GM12872 (cell line): Measurements from ENCODE around the gene AFDN.

Source experiments
- CTCF ChIP-seq: IDR thresholded peaks from 3 replicates; pipeline ENCODE4 v1.5.1; 2011; ENCODE audit warnings: low read depth, mild to moderate bottlenecking, low read length, moderate library complexity; ENCODE audit not compliant: insufficient read depth

Gene AFDN

GRCh38 chr6:167791780-167792478 is 34.8 kb upstream of the AFDN start:
- TF ChIP-seq CTCF: no peak

- TF ChIP-seq CTCF: no peak
Observed at GRCh38 chr6:167793421-167793820, 33.3 kb upstream of the AFDN start.

DNA sequence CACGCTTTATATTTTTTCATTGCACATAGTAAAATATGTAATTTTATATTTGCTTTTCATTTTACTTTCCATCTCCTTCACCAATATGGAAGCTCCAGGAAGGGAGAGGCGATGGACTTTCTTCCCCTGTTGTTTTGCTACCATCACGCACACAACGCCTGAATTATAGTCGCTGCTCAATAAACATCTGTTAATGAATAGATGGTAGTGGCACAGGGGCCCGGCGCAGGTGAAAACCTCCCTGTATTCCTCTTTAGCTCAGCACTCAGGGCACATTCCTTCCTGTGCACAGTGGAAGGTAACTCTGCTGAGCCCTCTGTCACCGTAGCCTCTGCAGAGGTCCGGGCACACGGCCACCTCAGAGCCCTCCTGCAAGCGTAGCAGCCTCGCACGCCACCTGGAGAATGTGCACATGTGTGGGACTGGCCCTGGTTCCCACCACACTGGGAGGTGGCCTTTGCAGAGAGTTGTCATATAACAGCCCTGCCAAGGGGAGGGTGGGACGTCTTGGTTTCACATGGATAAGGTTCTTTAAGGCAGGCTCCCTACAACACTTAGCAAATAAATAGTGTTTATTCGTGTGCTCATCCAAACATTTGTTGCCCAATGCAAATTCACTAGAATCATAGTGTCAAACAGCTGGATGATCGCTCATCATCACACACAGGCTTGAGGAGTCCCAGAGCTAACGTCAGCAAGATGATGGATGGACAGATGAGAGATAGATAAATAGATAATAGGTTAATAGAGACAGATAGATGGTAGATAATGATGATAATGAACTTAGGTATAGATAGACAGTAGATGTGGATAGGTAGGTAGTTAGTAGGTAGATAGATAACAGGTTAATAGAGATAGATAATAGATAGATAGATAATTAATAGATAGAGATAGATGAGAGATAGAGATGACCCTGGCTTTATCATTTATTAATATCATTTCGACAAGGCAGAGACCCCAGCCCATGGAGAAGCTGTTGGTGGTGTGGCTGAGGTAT is 32.3 kb upstream of the AFDN start:
- no peak for TF ChIP-seq CTCF

DNA sequence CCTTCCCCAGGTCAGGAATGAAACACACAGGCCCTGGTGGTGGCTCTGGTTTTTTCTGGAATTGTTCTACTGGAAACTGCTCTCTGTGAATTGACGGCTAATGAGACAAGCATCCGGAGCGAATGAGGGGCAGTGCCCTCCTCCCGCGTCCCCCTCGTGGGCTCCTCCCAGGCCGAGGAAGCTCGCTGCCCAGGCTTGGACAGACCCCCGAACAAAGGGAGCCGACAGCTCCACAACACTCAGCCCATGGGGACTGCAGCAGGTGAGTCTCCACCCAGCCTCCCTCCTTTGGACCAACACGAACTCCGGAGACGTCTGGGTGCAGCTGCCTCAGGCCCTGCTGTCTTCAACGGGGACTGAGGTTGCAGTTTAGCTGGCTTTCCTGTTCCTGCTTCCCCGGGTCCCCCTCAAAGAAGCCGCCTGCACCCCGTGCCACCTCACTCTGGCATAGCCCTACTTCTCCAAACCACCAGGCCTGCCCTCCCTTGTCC is 31.3 kb upstream of the AFDN start:
- TF ChIP-seq CTCF: no peak

DNA sequence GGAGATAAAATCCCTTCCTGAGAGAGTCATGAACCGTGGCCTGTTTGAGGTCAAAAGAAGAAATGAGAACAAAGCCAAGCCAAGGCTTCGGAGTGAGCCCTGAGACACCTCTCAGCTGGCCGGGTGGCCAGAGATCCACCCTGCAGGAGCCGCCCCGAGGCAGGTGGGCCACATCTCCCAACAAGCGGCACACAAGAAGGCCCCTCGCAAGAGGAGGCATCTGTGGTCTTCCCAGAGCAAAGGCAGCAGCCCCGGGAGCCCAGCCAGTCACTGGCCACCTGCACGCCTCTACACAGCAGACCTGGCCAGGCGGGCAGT is 30.9 kb upstream of the AFDN start:
- no peak for TF ChIP-seq CTCF

- TF ChIP-seq CTCF: no peak
Observed at GRCh38 chr6:167796192-167796981, 30.3 kb upstream of the AFDN start.

GRCh38 chr6:167797011-167797471 is 29.7 kb upstream of the AFDN start:
- no peak for TF ChIP-seq CTCF
